ENCODE measurements around the gene SRGAP1. TPM values are rescaled to one million over a fixed set of nuclear protein-coding genes. Genes with fewer than 3 reads are reported as not detected.

SRGAP1 gene
- total RNA-seq, 1 donor from 2014 or later, result 9.7 TPM

DNA sequence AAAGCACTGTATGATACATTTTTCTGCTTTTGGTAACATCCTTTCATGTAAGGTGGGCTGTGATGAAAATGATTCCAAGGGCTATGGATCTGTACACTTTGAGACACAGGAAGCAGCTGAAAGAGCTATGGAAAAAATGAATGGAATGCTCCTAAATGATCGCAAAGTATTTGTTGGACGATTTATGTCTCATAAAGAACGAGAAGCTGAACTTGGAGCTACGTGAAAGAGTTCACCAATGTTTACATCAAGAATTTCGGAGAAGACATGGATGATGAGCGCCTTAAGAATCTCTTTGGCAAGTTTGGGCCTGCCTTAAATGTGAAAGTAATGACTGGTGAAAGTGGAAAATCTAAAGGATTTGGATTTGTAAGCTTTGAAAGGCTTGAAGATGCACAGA, 22.1 kb upstream of the SRGAP1 start:
- H3K4me1 Mint-ChIP-seq, result peaks cover 7% of the 10 kb centered on the region
- TF ChIP-seq, protein P1, sequence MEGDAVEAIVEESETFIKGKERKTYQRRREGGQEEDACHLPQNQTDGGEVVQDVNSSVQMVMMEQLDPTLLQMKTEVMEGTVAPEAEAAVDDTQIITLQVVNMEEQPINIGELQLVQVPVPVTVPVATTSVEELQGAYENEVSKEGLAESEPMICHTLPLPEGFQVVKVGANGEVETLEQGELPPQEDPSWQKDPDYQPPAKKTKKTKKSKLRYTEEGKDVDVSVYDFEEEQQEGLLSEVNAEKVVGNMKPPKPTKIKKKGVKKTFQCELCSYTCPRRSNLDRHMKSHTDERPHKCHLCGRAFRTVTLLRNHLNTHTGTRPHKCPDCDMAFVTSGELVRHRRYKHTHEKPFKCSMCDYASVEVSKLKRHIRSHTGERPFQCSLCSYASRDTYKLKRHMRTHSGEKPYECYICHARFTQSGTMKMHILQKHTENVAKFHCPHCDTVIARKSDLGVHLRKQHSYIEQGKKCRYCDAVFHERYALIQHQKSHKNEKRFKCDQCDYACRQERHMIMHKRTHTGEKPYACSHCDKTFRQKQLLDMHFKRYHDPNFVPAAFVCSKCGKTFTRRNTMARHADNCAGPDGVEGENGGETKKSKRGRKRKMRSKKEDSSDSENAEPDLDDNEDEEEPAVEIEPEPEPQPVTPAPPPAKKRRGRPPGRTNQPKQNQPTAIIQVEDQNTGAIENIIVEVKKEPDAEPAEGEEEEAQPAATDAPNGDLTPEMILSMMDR (IDR thresholded peaks at IDR 0.05; ENCODE audit: unreplicated experiment), result no peak
- peaks cover 2% of the 10 kb centered on the region for H3K27me3 Mint-ChIP-seq (ENCODE audit: low read depth)
- no peak overlapping the region for H3K4me3 Mint-ChIP-seq
- peak overlapping the region; percentile 77 for H3K27ac Mint-ChIP-seq
- H3K36me3 Mint-ChIP-seq, result peaks cover 9% of the 10 kb centered on the region
- H3K9me3 Mint-ChIP-seq, result peaks cover 35% of the 10 kb centered on the region
- no peak for DNase-seq (ENCODE audit: low spot score in 2 of 2, unreplicated experiment in 2 of 2)

- TF ChIP-seq, protein P1 (IDR thresholded peaks at IDR 0.05; ENCODE audit: unreplicated experiment), result no peak
- H3K4me3 Mint-ChIP-seq, result no peak overlapping the region
- H3K9me3 Mint-ChIP-seq, result peaks cover 35% of the 10 kb centered on the region
- DNase-seq (ENCODE audit: low spot score in 2 of 2, unreplicated experiment in 2 of 2), result no peak
- H3K4me1 Mint-ChIP-seq, result peaks cover 7% of the 10 kb centered on the region
- H3K27ac Mint-ChIP-seq, result no peak overlapping the region
- H3K27me3 Mint-ChIP-seq (ENCODE audit: low read depth), result peaks cover 2% of the 10 kb centered on the region
- H3K36me3 Mint-ChIP-seq, result peaks cover 9% of the 10 kb centered on the region
Measured at GRCh38 chr12:63823040-63823439, 21.5 kb upstream of the SRGAP1 start.

DNA sequence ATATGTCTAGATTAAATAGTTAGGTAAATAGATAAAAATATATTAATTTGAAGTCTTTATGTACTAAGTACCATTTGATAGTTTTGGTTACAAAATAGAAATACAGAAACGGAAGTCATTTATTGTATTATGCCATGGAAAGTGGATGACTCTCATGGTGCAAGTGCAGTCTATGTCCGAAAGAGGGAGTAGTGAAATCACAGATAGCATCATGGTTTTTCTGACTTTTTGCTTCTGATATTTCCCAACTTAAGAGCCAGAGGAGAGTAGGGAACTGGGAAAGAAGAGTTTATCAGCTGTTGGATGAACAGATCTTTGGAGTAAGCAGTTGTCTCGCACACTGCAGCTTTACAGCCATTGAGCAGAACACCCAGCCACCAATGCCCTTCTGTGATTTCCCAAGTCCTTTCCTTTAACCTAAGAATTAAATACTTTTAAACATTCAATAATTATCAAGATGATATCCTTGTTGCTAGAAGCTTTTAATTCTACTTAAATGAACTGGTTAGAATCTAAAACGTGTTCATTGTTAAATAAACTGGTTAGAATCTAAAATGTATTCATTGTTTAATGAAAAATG, 18.4 kb upstream of the SRGAP1 start:
- H3K27me3 Mint-ChIP-seq (ENCODE audit: low read depth), result peaks cover 6% of the 10 kb centered on the region
- no peak for DNase-seq (ENCODE audit: low spot score in 2 of 2, unreplicated experiment in 2 of 2)
- H3K9me3 Mint-ChIP-seq, result peaks cover 26% of the 10 kb centered on the region
- TF ChIP-seq, protein P1 (IDR thresholded peaks at IDR 0.05; ENCODE audit: unreplicated experiment), result peak; percentile 85
- H3K36me3 Mint-ChIP-seq, result peaks cover 9% of the 10 kb centered on the region
- H3K27ac Mint-ChIP-seq, result no peak overlapping the region
- H3K4me1 Mint-ChIP-seq, result peaks cover 7% of the 10 kb centered on the region
- H3K4me3 Mint-ChIP-seq, result no peak overlapping the region

- H3K27me3 Mint-ChIP-seq (ENCODE audit: low read depth), result peaks cover 13% of the 10 kb centered on the region
- TF ChIP-seq, protein P1 (IDR thresholded peaks at IDR 0.05; ENCODE audit: unreplicated experiment), result no peak
- H3K4me1 Mint-ChIP-seq, result no peaks in the 10 kb centered on the region
- H3K9me3 Mint-ChIP-seq, result peaks cover 16% of the 10 kb centered on the region
- H3K36me3 Mint-ChIP-seq, result peaks cover 3% of the 10 kb centered on the region
- DNase-seq (ENCODE audit: low spot score in 2 of 2, unreplicated experiment in 2 of 2), result no peak
- H3K27ac Mint-ChIP-seq, result no peak overlapping the region
- H3K4me3 Mint-ChIP-seq, result no peak overlapping the region
Measured at GRCh38 chr12:63828867-63829266, 15.6 kb upstream of the SRGAP1 start.

DNA sequence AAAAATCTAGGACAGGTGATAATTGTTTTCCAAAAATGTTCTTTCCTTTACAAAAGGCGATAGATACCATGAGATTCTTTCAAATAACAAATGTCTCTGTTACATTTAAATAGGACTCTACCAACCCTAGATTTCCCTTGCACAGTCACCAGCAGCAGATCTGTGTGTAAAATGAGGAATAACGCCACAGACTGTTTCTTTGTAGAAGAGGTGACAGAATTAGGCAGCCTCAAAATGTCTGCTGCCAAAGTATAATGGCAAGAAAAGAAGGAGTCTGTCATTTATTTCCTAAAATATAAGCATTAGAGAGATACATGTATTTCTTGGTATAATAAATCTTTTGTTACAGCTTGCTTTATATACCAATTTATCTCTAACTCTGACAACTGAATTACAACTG, 8.5 kb upstream of the SRGAP1 start:
- H3K9me3 Mint-ChIP-seq, result no peaks in the 10 kb centered on the region
- H3K27ac Mint-ChIP-seq, result no peak overlapping the region
- H3K36me3 Mint-ChIP-seq, result no peaks in the 10 kb centered on the region
- no peak for DNase-seq (ENCODE audit: low spot score in 2 of 2, unreplicated experiment in 2 of 2)
- H3K4me3 Mint-ChIP-seq, result no peak overlapping the region
- H3K4me1 Mint-ChIP-seq, result no peaks in the 10 kb centered on the region
- TF ChIP-seq, protein P1 (IDR thresholded peaks at IDR 0.05; ENCODE audit: unreplicated experiment), result no peak
- peaks cover 20% of the 10 kb centered on the region for H3K27me3 Mint-ChIP-seq (ENCODE audit: low read depth)

DNA sequence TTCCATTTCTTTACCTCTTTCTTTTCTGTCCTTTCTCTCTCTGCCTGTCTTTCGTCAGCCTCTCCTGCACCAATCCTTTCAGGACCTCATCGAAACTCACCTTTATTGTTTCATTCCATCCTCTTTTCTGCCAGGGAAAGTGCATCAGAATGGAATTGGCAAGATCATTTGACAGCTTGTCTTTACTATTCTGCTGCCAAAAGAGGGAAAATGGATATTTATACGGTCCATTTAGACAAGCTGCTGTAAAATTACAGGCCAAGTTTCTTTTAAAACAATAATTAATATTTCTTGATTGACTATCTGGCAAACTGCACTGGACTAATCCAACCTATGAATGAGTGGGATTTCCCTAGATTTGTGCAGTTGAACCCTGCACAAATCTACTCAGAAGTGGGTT, 7.6 kb upstream of the SRGAP1 start:
- H3K36me3 Mint-ChIP-seq, result no peaks in the 10 kb centered on the region
- TF ChIP-seq, protein P1 (IDR thresholded peaks at IDR 0.05; ENCODE audit: unreplicated experiment), result no peak
- H3K4me3 Mint-ChIP-seq, result no peak overlapping the region
- H3K27me3 Mint-ChIP-seq (ENCODE audit: low read depth), result peaks cover 18% of the 10 kb centered on the region
- no peaks in the 10 kb centered on the region for H3K4me1 Mint-ChIP-seq
- no peak for DNase-seq (ENCODE audit: low spot score in 2 of 2, unreplicated experiment in 2 of 2)
- H3K27ac Mint-ChIP-seq, result no peak overlapping the region
- H3K9me3 Mint-ChIP-seq, result no peaks in the 10 kb centered on the region

Data from mesothelial cell of epicardium (in vitro differentiated cells).